B cell (primary cell): ENCODE measurements around the gene UGT1A9. TPM values are rescaled to one million over a fixed set of nuclear protein-coding genes. Genes with fewer than 3 reads are reported as not detected.

Source experiments
- ATAC-seq: fragments of 200-7000 bp; cut with Tn5 transposase; one replicate; pipeline ENCODE4 v1.10.0; 2021; ENCODE audit warnings: low read depth, mild to moderate bottlenecking, moderate number of reproducible peaks, moderate library complexity
- CTCF ChIA-PET: fragments of 350-600 bp; sonication (Branson Sonifier 250); formaldehyde crosslinking; loops from one replicate; lab custom pipeline; 2021; ENCODE audit warnings: antibody characterized with exemption, inconsistent platforms; lab: Charles Lee
- POLR2A ChIA-PET: fragments of 350-600 bp; sonication (Branson Sonifier 250); formaldehyde crosslinking; loops from one replicate; lab custom pipeline; 2021; ENCODE audit warnings: antibody characterized with exemption; lab: Charles Lee
- DNase-seq: peaks from one replicate; pipeline ENCODE4 v3.0.0; 2013
- H2AFZ ChIP-seq: 2 replicates; pipeline ENCODE4 v1.6.1; 2012; ENCODE audit warnings: mild to moderate bottlenecking, low read depth, low read length; ENCODE audit not compliant: insufficient read depth, poor library complexity, severe bottlenecking
- H3K27ac ChIP-seq, 2 donors: 1 replicate in 1 of 2; 2 replicates in 1 of 2; pipeline ENCODE4 v1.5.1; 2012 to 2013; ENCODE audit warnings: low read length in 2 of 2, mild to moderate bottlenecking in 2 of 2, moderate library complexity in 1 of 2
- H3K27me3 ChIP-seq, 4 experiments: fragments of 200-600 bp in 1 of 4; sonication (generic) in 1 of 4; replicated peaks in 1 of 4; 1 replicate in 2 of 4; 2 replicates in 2 of 4; pipeline versions ENCODE4 v1.6.1 to v1.7.0; 2013 to 2016; ENCODE audit warnings: low read length in 3 of 4, mild to moderate bottlenecking in 2 of 4, mixed read lengths in 1 of 4, moderate library complexity in 1 of 4; ENCODE audit not compliant: insufficient read depth in 4 of 4, control insufficient read depth in 3 of 4; ENCODE audit errors: control extremely low read depth in 1 of 4
- H3K36me3 ChIP-seq, 2 experiments: replicated peaks in 1 of 2; 1 replicate in 1 of 2; 2 replicates in 1 of 2; pipeline versions ENCODE4 v1.6.1 to v1.7.1; 2013; ENCODE audit warnings: low read length in 1 of 2; ENCODE audit not compliant: insufficient read depth in 2 of 2, control insufficient read depth in 1 of 2; ENCODE audit errors: control extremely low read depth in 1 of 2, extremely low read depth in 1 of 2
- H3K4me1 ChIP-seq, 2 donors: fragments of 200-600 bp in 1 of 2; sonication (generic) in 1 of 2; 1 replicate in 1 of 2; 2 replicates in 1 of 2; pipeline versions ENCODE4 v1.5.1 to v1.6.1; 2013 to 2017; ENCODE audit warnings: low read length in 2 of 2; ENCODE audit not compliant: control insufficient read depth in 2 of 2, insufficient read depth in 2 of 2
- H3K4me2 ChIP-seq: replicated peaks from 2 replicates; pipeline ENCODE3; 2012; ENCODE audit warnings: mild to moderate bottlenecking, low read depth, low read length; ENCODE audit not compliant: poor library complexity, severe bottlenecking
- H3K4me3 ChIP-seq, 5 experiments: fragments of 200-600 bp in 1 of 5; sonication (generic) in 1 of 5; 1 replicate in 3 of 5; 2 replicates in 2 of 5; pipeline versions ENCODE4 v1.5.1 to v1.7.0; 2011 to 2016; ENCODE audit warnings: low read length in 4 of 5, mild to moderate bottlenecking in 4 of 5, low read depth in 2 of 5, control low read depth in 1 of 5, moderate library complexity in 1 of 5; ENCODE audit not compliant: insufficient read depth in 1 of 5; ENCODE audit errors: control extremely low read depth in 1 of 5, extremely low read depth in 1 of 5
- H3K79me2 ChIP-seq: fragments of 200-600 bp; sonication (generic); one replicate; pipeline ENCODE4 v1.6.0; 2016; ENCODE audit warnings: low read length; ENCODE audit not compliant: control insufficient read depth, insufficient read depth
- H3K9ac ChIP-seq: fragments of 200-600 bp; sonication (generic); 2 replicates; pipeline ENCODE4 v1.6.1; 2017; ENCODE audit warnings: mild to moderate bottlenecking, low read length, moderate library complexity
- H3K9me3 ChIP-seq, 3 donors: one replicate each; pipeline versions ENCODE4 v1.6.1 to v1.7.1; 2013; ENCODE audit warnings: low read length in 2 of 3; ENCODE audit not compliant: control insufficient read depth in 2 of 3, insufficient read depth in 1 of 3; ENCODE audit errors: control extremely low read depth in 1 of 3
- H4K20me1 ChIP-seq: 2 replicates; pipeline ENCODE4 v1.6.0; 2012; ENCODE audit warnings: mild to moderate bottlenecking, low read length; ENCODE audit not compliant: insufficient read depth, control insufficient read depth, poor library complexity, severe bottlenecking
- H3K27ac Mint-ChIP-seq: one replicate; pipeline ENCODE4 v1.8.0; 2021; ENCODE audit warnings: mixed read lengths
- H3K27me3 Mint-ChIP-seq: one replicate; pipeline ENCODE4 v1.8.0; 2021; ENCODE audit warnings: mixed read lengths
- H3K4me1 Mint-ChIP-seq: one replicate; pipeline ENCODE4 v1.8.0; 2021; ENCODE audit warnings: mixed read lengths
- H3K4me3 Mint-ChIP-seq: one replicate; pipeline ENCODE4 v1.8.0; 2021; ENCODE audit warnings: mixed read lengths
- H3K9me3 Mint-ChIP-seq: one replicate; pipeline ENCODE4 v1.8.0; 2022; ENCODE audit warnings: mixed read lengths; ENCODE audit not compliant: insufficient read depth
- CTCF ChIP-seq: fragments of 200-600 bp; IDR thresholded peaks from one replicate; pipeline ENCODE4 v1.8.0; 2022; ENCODE audit warnings: antibody characterized with exemption, mild to moderate bottlenecking
- EZH2 ChIP-seq: IDR thresholded peaks from 2 replicates; pipeline ENCODE4 v1.6.1; 2012; ENCODE audit warnings: borderline replicate concordance, low read depth, mild to moderate bottlenecking, moderate library complexity, low read length; ENCODE audit not compliant: insufficient read depth, poor library complexity, severe bottlenecking
- WGBS: methylation state at CpG from one replicate; pipeline ENCODE4 v1.1.5; 2013; ENCODE audit warnings: missing lambda C conversion rate; ENCODE audit not compliant: insufficient coverage; 5-methylcytosine and 5-hydroxymethylcytosine counted together
- intact Hi-C: fragments of 100-400 bp; cut with micrococcal nuclease; formaldehyde crosslinking; loops from one replicate; pipeline ENCODE4 v1.10.0; 2022
- polyA plus RNA-seq: library from polyadenylated mRNA; depleted of rRNA; stranded (reverse); fragments of >200 nt; gene quantifications from 2 replicates; pipeline ENCODE4 v1.2.3, GENCODE V29; 2012
- total RNA-seq, 2 donors: library from RNA; stranded (reverse); fragments of 120-200 nt in 1 of 2; gene quantifications; 1 replicate in 1 of 2; 2 replicates in 1 of 2; pipeline versions ENCODE4 v1.2.3 to v1.2.4, GENCODE V29; 2013 to 2022

UGT1A9 gene
- total and polyA plus RNA-seq, 2 donors (not counting 1 experiment from before 2014, with no cell fraction given) = not detected

DNA sequence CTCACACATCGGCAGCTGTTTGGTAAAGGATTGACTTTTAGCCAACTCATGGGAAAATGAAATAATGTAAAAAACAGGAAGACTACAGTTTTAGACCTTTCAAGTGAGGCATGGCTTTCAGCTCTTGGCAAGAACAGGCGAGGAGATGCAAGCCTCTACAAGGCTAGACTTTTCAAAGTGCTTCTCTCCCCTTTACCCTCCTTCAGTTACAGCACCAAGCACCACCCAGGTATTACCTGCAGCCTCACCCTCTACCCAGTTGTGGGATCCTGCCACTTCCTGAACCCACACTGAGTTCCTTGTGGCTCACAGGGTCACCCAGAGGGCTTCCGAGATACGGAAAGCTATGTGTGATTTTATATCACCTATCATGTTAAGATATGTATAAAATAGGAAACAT, 20.7 kb upstream of the UGT1A9 start:
- Histone ChIP-seq H3K9me3 (peaks cover 0 to 5% (median 5%) of the 10 kb centered on the region in 3 donors), H3K27me3 (peaks cover 0 to 4% (median 1%) of the 10 kb centered on the region in 4 experiments), H3K4me2 (no peak overlapping the region), H4K20me1 (no peaks in the 10 kb centered on the region), H3K79me2 (no peaks in the 10 kb centered on the region), H3K36me3 (no peaks in the 10 kb centered on the region), H3K27ac (no peak overlapping the region), H3K4me3 (no peak overlapping the region), H3K4me1 (no peaks in the 10 kb centered on the region), H2AFZ (no peak overlapping the region), H3K9ac (no peak overlapping the region)
- POLR2A ChIA-PET = no interaction called here
- intact Hi-C loops = no loop called here
- Mint-ChIP-seq H3K4me3 (no peak overlapping the region), H3K4me1 (no peaks in the 10 kb centered on the region), H3K27ac (no peak overlapping the region), H3K9me3 (peaks cover 10% of the 10 kb centered on the region), H3K27me3 (peaks cover 51% of the 10 kb centered on the region)
- TF ChIP-seq CTCF (no peak), EZH2 (no peak)
- no peak for DNase-seq
- ATAC-seq = no peak
- 95% methylated on average over 2 of the region's 4 CpGs for WGBS
- CTCF ChIA-PET = no interaction called here

DNA sequence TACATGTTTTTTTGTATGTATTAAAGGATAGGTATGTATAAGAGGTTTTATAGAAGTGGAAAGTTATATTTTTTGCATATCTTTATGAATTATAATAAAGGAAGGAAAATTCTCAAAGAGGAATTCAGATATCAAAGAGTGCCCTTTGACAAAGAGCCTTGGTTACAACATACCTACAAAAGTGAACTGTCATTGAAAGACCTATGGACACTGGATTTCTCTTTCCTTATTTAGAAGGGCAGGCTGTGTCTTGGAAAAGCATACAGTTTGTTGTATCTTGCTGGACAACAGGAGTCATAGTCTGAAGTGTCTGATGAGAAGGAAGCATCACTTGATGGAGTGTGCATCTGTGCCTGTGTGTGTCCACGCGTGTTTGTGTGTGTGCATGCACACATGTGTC, 20.3 kb upstream of the UGT1A9 start:
- Mint-ChIP-seq H3K27me3 (peaks cover 49% of the 10 kb centered on the region), H3K27ac (no peak overlapping the region), H3K4me3 (no peak overlapping the region), H3K4me1 (no peaks in the 10 kb centered on the region), H3K9me3 (peaks cover 9% of the 10 kb centered on the region)
- Histone ChIP-seq H2AFZ (no peak overlapping the region), H3K27me3 (peaks cover 0 to 4% (median 1%) of the 10 kb centered on the region in 4 experiments), H3K4me3 (no peak overlapping the region), H3K4me2 (no peak overlapping the region), H3K27ac (no peak overlapping the region), H3K9me3 (peaks cover 0 to 3% (median 3%) of the 10 kb centered on the region in 3 donors), H3K79me2 (no peaks in the 10 kb centered on the region), H4K20me1 (no peaks in the 10 kb centered on the region), H3K9ac (no peak overlapping the region), H3K4me1 (no peaks in the 10 kb centered on the region), H3K36me3 (no peaks in the 10 kb centered on the region)
- ChIA-PET POLR2A (no interaction called here), CTCF (no interaction called here)
- no peak for ATAC-seq
- no peak for DNase-seq
- intact Hi-C loops = no loop called here
- 100% methylated on average over 2 of the region's 2 CpGs for WGBS
- no peak for TF ChIP-seq EZH2
- TF ChIP-seq CTCF = no peak
